Parathyroid adenoma (tissue), 2 donors: Measurements from ENCODE around the gene ULK2.

Experiments used
- H2AFZ ChIP-seq: fragments of 300-600 bp; sonication (generic); one replicate; pipeline ENCODE4 v1.7.0; 2017; ENCODE audit warnings: antibody characterized with exemption, mild to moderate bottlenecking
- H3K27ac ChIP-seq: fragments of 300-600 bp; sonication (generic); one replicate; pipeline ENCODE4 v1.7.0; 2017
- H3K27me3 ChIP-seq: fragments of 300-600 bp; sonication (generic); one replicate; pipeline ENCODE4 v1.7.0; 2017; ENCODE audit warnings: low read length; ENCODE audit not compliant: control insufficient read depth, insufficient read depth
- H3K36me3 ChIP-seq: fragments of 300-600 bp; sonication (generic); one replicate; pipeline ENCODE4 v1.7.0; 2017; ENCODE audit warnings: low read length; ENCODE audit not compliant: control insufficient read depth, insufficient read depth
- H3K4me1 ChIP-seq: fragments of 300-600 bp; sonication (generic); one replicate; pipeline ENCODE4 v1.7.0; 2017; ENCODE audit warnings: control low read depth
- H3K4me2 ChIP-seq: fragments of 300-600 bp; sonication (generic); one replicate; pipeline ENCODE4 v1.7.0; 2017; ENCODE audit warnings: low read length
- H3K4me3 ChIP-seq: fragments of 300-600 bp; sonication (generic); one replicate; pipeline ENCODE4 v1.7.0; 2017; ENCODE audit warnings: low read depth, low read length
- H3K79me2 ChIP-seq: fragments of 300-600 bp; sonication (generic); one replicate; pipeline ENCODE4 v1.7.0; 2017; ENCODE audit warnings: control low read depth
- H3K9ac ChIP-seq: fragments of 300-600 bp; sonication (generic); one replicate; pipeline ENCODE4 v1.7.0; 2017; ENCODE audit warnings: mild to moderate bottlenecking
- H3K9me3 ChIP-seq: fragments of 300-600 bp; sonication (generic); one replicate; pipeline ENCODE4 v1.7.0; 2017; ENCODE audit warnings: low read length; ENCODE audit not compliant: control insufficient read depth
- CTCF ChIP-seq: fragments of 300-600 bp; sonication (generic); IDR thresholded peaks from one replicate; pipeline ENCODE4 v1.7.0; 2017; ENCODE audit warnings: antibody characterized with exemption, mild to moderate bottlenecking
- donor health status: primary hyperparathyroidism.

Gene ULK2

GRCh38 chr17:19785854-19786253, 81.9 kb downstream of the ULK2 start:
- Histone ChIP-seq H3K79me2 (no peaks in the 10 kb centered on the region), H3K4me1 (no peaks in the 10 kb centered on the region), H2AFZ (no peak overlapping the region), H3K4me3 (no peak overlapping the region), H3K9ac (no peak overlapping the region), H3K9me3 (no peaks in the 10 kb centered on the region), H3K27ac (no peak overlapping the region), H3K27me3 (no peaks in the 10 kb centered on the region), H3K36me3 (no peaks in the 10 kb centered on the region), H3K4me2 (no peak overlapping the region)
- no peak for TF ChIP-seq CTCF

GRCh38 chr17:19781488-19782458, 86.0 kb downstream of the ULK2 start:
- Histone ChIP-seq H3K4me1 (no peaks in the 10 kb centered on the region), H3K9me3 (no peaks in the 10 kb centered on the region), H3K79me2 (no peaks in the 10 kb centered on the region), H3K36me3 (no peaks in the 10 kb centered on the region), H3K27me3 (no peaks in the 10 kb centered on the region), H2AFZ (no peak overlapping the region), H3K4me3 (no peak overlapping the region), H3K27ac (no peak overlapping the region), H3K4me2 (no peak overlapping the region), H3K9ac (no peak overlapping the region)
- TF ChIP-seq CTCF: no peak

- H3K9me3 ChIP-seq: no peaks in the 10 kb centered on the region
- no peak overlapping the region for H3K27ac ChIP-seq
- no peaks in the 10 kb centered on the region for H3K36me3 ChIP-seq
- no peak overlapping the region for H3K4me3 ChIP-seq
- H3K4me2 ChIP-seq: no peak overlapping the region
- H3K9ac ChIP-seq: no peak overlapping the region
- no peaks in the 10 kb centered on the region for H3K4me1 ChIP-seq
- H3K79me2 ChIP-seq: no peaks in the 10 kb centered on the region
- no peak for TF ChIP-seq CTCF
- no peak overlapping the region for H2AFZ ChIP-seq
- no peaks in the 10 kb centered on the region for H3K27me3 ChIP-seq
Observed at GRCh38 chr17:19780846-19781245, 86.9 kb downstream of the ULK2 start.

GRCh38 chr17:19773534-19773933, 94.2 kb downstream of the ULK2 start:
- H3K9me3 ChIP-seq: no peaks in the 10 kb centered on the region
- H3K9ac ChIP-seq: no peak overlapping the region
- no peak overlapping the region for H3K4me3 ChIP-seq
- no peaks in the 10 kb centered on the region for H3K79me2 ChIP-seq
- no peaks in the 10 kb centered on the region for H3K27me3 ChIP-seq
- H3K36me3 ChIP-seq: no peaks in the 10 kb centered on the region
- TF ChIP-seq CTCF: no peak
- H3K4me1 ChIP-seq: no peaks in the 10 kb centered on the region
- H3K27ac ChIP-seq: no peak overlapping the region
- H3K4me2 ChIP-seq: no peak overlapping the region
- no peak overlapping the region for H2AFZ ChIP-seq
